Esophagus squamous epithelium (tissue), 4 donors: ENCODE data around the gene LYPD4. TPM values are rescaled to one million over a fixed set of nuclear protein-coding genes. Genes with fewer than 3 reads are reported as not detected.

Experiments
- small RNA-seq, 4 donors: library from RNA; depleted of rRNA; stranded (forward); fragments of <200 nt; gene quantifications; one replicate each; pipeline ENCODE3, GENCODE V24; 2016
- total RNA-seq, 4 donors: library from RNA; depleted of rRNA; stranded (reverse); fragments of >200 nt; gene quantifications; one replicate each; pipeline ENCODE4 v1.1.0, GENCODE V29; 2016

LYPD4 gene
- total RNA-seq, 4 donors from 2014 or later, result not detected

Small RNA genes lying within 50 kb of the gene (small RNA-seq; reads per million reads assigned to genes)
- gene MIR6797, result 0 reads per million in 4 donors

Other genes starting within 250 kb of the LYPD4 start
- gene CEACAM4, start 217.6 kb downstream of the LYPD4 start, total RNA-seq, result 1 to 10 TPM in 2 of 4 donors, not detected in 2; 1.1 to 2.9 TPM
- gene CEACAM7, start 156.4 kb downstream of the LYPD4 start, total RNA-seq, result 100 to 1,000 TPM in 2 of 4 donors, 10 to 100 TPM in 2; 10.5 to 103 (median 76.7) TPM
- 100 to 1,000 TPM in 3 of 4 donors, 10 to 100 TPM in 1; 86.4 to 374 (median 293) TPM for gene CEACAM5, start 136.1 kb downstream of the LYPD4 start, total RNA-seq
- 100 to 1,000 TPM in 3 of 4 donors, 10 to 100 TPM in 1; 70.8 to 288 (median 176) TPM for gene CEACAM6, start 89.2 kb downstream of the LYPD4 start, total RNA-seq
- gene CEACAM3, start 48.1 kb downstream of the LYPD4 start, total RNA-seq, result 1 to 10 TPM in 2 of 4 donors, under 1 TPM in 2; 0.42 to 1.3 (median 0.99) TPM
- not detected for gene DMRTC2, start 359 bp upstream of the LYPD4 start, total RNA-seq
- 1,000 to 10,000 TPM in 3 of 4 donors, 100 to 1,000 TPM in 1; 922 to 1,801 (median 1,460) TPM for gene RPS19, start 15.6 kb upstream of the LYPD4 start, total RNA-seq
- gene CD79A, start 32.6 kb upstream of the LYPD4 start, total RNA-seq, result 1 to 10 TPM in 2 of 4 donors, not detected in 2; 1.7 to 3.1 TPM
- 10 to 100 TPM; 31.0 to 59.5 (median 56.2) TPM for gene ARHGEF1, start 38.5 kb upstream of the LYPD4 start, total RNA-seq
- gene ERFL, start 83.8 kb upstream of the LYPD4 start, total RNA-seq, result not detected
- 100 to 1,000 TPM in 3 of 4 donors, 10 to 100 TPM in 1; 47.4 to 113 (median 103) TPM for gene RABAC1, start 114.6 kb upstream of the LYPD4 start, total RNA-seq
- under 1 TPM in 2 of 4 donors, not detected in 2; 0.19 to 0.42 TPM for gene ATP1A3, start 149.5 kb upstream of the LYPD4 start, total RNA-seq
- 1 to 10 TPM in 1 of 4 donors, under 1 TPM in 3; 0.08 to 1.1 (median 0.37) TPM for gene GRIK5, start 225.5 kb upstream of the LYPD4 start, total RNA-seq
- 10 to 100 TPM; 13.2 to 24.3 (median 16.2) TPM for gene ZNF574, start 231.5 kb upstream of the LYPD4 start, total RNA-seq